ENCODE data around the gene TMCO5A. TPM values are rescaled to one million over a fixed set of nuclear protein-coding genes. Genes with fewer than 3 reads are reported as not detected.

Gene TMCO5A
- total and polyA plus RNA-seq, 9 of the 15 experiments (the other 6 are each of a cell fraction or from before 2014, with no cell fraction given) = not detected

DNA sequence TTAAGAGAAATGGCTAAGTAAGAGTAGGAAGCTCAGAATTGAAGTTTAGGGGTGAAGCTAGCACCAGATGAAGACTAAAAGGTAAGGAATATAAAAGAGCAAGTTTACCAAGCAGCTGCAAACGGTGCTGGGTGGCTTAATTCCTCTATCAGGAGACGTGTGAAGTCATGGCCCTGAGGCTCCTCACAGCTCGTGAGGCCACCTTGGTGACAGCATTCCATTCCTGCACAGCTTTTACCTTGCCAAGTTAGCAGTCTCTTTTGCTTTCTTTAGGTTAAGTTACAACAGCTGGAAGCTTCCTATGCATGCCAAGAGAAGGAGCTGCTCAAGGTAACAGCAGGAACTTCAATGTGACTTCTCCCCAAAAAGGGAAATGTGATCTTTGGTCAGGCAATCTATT is 6.4 kb downstream of the TMCO5A start (continued):
- TF ChIP-seq, protein P1, sequence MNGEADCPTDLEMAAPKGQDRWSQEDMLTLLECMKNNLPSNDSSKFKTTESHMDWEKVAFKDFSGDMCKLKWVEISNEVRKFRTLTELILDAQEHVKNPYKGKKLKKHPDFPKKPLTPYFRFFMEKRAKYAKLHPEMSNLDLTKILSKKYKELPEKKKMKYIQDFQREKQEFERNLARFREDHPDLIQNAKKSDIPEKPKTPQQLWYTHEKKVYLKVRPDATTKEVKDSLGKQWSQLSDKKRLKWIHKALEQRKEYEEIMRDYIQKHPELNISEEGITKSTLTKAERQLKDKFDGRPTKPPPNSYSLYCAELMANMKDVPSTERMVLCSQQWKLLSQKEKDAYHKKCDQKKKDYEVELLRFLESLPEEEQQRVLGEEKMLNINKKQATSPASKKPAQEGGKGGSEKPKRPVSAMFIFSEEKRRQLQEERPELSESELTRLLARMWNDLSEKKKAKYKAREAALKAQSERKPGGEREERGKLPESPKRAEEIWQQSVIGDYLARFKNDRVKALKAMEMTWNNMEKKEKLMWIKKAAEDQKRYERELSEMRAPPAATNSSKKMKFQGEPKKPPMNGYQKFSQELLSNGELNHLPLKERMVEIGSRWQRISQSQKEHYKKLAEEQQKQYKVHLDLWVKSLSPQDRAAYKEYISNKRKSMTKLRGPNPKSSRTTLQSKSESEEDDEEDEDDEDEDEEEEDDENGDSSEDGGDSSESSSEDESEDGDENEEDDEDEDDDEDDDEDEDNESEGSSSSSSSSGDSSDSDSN (IDR thresholded peaks at IDR 0.05; ENCODE audit: borderline replicate concordance in 1 of 2, low read depth in 2 of 2, low read length in 2 of 2) = no peak

DNA sequence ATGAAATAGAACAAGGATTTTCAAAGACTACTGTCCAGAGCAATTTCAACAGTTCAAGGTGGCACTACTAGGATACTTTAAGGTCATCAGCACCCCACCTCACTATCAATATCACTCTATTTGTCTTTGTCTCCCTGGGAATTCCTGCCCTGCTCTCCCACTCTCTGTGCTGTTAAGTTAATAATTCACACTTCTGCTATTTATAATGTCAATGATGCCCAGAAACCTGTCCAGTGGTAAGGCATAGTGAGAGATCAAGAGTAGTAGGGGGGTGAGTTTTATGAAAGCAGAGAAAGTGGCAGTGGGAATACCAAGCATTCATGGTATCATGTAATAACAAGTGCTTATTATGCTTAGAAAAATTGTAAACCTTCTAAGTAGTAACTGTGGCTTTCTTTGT is 7.3 kb downstream of the TMCO5A start:
- FAIRE-seq (no peak), ATAC-seq (no peak), DNase-seq (ENCODE audit: extremely low read depth in 1 of 4, low spot score in 3 of 4) (no peak)
- no peak overlapping the region for H3K4me2 ChIP-seq (ENCODE audit: insufficient read depth, low read length)
- no peaks in the 10 kb centered on the region for H3K9me1 ChIP-seq (ENCODE audit: control insufficient read depth, insufficient read depth, low read length)
- ChIA-PET CTCF (ENCODE audit: low intra/inter-chr PET ratio) (no interaction called here), POLR2A (no interaction called here)
- no TSS peak for BruUV-seq (replicated peaks)
- intact Hi-C loops (cut with micrococcal nuclease) (no loop called here), in situ Hi-C loops (cut with MboI) (no loop called here)
- H3K27ac ChIP-seq (ENCODE audit: extremely low read depth, low read depth, low read length) = no peak overlapping the region
- H2AFZ ChIP-seq (ENCODE audit: low read depth, low read length) = no peak overlapping the region
- no peak overlapping the region for H3K9ac ChIP-seq (ENCODE audit: insufficient read depth in 1 of 2, low read depth in 2 of 2, low read length in 2 of 2)
- H3K27me3 ChIP-seq (ENCODE audit: control insufficient read depth in 2 of 2, insufficient read depth in 2 of 2, low read length in 2 of 2) = no peaks in the 10 kb centered on the region
- H3K4me1 ChIP-seq (replicated peaks in 1 of 2; ENCODE audit: control insufficient read depth in 2 of 2, insufficient read depth in 2 of 2, low read length in 2 of 2) = no peaks in the 10 kb centered on the region
- no peaks in the 10 kb centered on the region for H3K36me3 ChIP-seq (ENCODE audit: control insufficient read depth, insufficient read depth, low read length)
- no peaks in the 10 kb centered on the region for H3K79me2 ChIP-seq (ENCODE audit: control insufficient read depth, insufficient read depth, low read length)
- no peak overlapping the region for H3K4me3 ChIP-seq
- H3K9me3 ChIP-seq (replicated peaks; ENCODE audit: control insufficient read depth, insufficient read depth, low read depth, low read length) = no peaks in the 10 kb centered on the region
- no peaks in the 10 kb centered on the region for H4K20me1 ChIP-seq (replicated peaks; ENCODE audit: control insufficient read depth, insufficient read depth, low read length)
- TF ChIP-seq, protein P2, sequence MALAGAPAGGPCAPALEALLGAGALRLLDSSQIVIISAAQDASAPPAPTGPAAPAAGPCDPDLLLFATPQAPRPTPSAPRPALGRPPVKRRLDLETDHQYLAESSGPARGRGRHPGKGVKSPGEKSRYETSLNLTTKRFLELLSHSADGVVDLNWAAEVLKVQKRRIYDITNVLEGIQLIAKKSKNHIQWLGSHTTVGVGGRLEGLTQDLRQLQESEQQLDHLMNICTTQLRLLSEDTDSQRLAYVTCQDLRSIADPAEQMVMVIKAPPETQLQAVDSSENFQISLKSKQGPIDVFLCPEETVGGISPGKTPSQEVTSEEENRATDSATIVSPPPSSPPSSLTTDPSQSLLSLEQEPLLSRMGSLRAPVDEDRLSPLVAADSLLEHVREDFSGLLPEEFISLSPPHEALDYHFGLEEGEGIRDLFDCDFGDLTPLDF (CRISPR knock-in tag; IDR thresholded peaks at IDR 0.05) = no peak
- TF ChIP-seq MEF2A (IDR thresholded peaks at IDR 0.05; ENCODE audit: control insufficient read depth, low read depth, low read length) (no peak), PTTG1 (tag; IDR thresholded peaks at IDR 0.05; ENCODE audit: low read depth) (no peak), SNRNP70 (optimal IDR thresholded peaks at IDR 0.05; ENCODE audit: low read depth, low read length) (no peak), ARID2 (IDR thresholded peaks at IDR 0.05) (no peak), MAZ (CRISPR knock-in tag; conservative IDR thresholded peaks at IDR 0.05 in 1 of 2, IDR thresholded peaks at IDR 0.05 in 1 of 2) (no peak), SMAD2 (IDR thresholded peaks at IDR 0.05; ENCODE audit: low read depth, low read length) (no peak), ZKSCAN1 (IDR thresholded peaks at IDR 0.05; ENCODE audit: low read depth, low read length) (no peak), ATF1 (CRISPR knock-in tag; IDR thresholded peaks at IDR 0.05) (no peak), ATF1 (tag; IDR thresholded peaks at IDR 0.05) (no peak)
- TF ChIP-seq, protein P3, sequence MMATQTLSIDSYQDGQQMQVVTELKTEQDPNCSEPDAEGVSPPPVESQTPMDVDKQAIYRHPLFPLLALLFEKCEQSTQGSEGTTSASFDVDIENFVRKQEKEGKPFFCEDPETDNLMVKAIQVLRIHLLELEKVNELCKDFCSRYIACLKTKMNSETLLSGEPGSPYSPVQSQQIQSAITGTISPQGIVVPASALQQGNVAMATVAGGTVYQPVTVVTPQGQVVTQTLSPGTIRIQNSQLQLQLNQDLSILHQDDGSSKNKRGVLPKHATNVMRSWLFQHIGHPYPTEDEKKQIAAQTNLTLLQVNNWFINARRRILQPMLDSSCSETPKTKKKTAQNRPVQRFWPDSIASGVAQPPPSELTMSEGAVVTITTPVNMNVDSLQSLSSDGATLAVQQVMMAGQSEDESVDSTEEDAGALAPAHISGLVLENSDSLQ (IDR thresholded peaks at IDR 0.05) = no peak
- TF ChIP-seq, protein P4, sequence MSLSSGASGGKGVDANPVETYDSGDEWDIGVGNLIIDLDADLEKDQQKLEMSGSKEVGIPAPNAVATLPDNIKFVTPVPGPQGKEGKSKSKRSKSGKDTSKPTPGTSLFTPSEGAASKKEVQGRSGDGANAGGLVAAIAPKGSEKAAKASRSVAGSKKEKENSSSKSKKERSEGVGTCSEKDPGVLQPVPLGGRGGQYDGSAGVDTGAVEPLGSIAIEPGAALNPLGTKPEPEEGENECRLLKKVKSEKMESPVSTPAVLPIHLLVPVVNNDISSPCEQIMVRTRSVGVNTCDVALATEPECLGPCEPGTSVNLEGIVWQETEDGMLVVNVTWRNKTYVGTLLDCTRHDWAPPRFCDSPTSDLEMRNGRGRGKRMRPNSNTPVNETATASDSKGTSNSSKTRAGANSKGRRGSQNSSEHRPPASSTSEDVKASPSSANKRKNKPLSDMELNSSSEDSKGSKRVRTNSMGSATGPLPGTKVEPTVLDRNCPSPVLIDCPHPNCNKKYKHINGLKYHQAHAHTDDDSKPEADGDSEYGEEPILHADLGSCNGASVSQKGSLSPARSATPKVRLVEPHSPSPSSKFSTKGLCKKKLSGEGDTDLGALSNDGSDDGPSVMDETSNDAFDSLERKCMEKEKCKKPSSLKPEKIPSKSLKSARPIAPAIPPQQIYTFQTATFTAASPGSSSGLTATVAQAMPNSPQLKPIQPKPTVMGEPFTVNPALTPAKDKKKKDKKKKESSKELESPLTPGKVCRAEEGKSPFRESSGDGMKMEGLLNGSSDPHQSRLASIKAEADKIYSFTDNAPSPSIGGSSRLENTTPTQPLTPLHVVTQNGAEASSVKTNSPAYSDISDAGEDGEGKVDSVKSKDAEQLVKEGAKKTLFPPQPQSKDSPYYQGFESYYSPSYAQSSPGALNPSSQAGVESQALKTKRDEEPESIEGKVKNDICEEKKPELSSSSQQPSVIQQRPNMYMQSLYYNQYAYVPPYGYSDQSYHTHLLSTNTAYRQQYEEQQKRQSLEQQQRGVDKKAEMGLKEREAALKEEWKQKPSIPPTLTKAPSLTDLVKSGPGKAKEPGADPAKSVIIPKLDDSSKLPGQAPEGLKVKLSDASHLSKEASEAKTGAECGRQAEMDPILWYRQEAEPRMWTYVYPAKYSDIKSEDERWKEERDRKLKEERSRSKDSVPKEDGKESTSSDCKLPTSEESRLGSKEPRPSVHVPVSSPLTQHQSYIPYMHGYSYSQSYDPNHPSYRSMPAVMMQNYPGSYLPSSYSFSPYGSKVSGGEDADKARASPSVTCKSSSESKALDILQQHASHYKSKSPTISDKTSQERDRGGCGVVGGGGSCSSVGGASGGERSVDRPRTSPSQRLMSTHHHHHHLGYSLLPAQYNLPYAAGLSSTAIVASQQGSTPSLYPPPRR (CRISPR knock-in tag; IDR thresholded peaks at IDR 0.05; ENCODE audit: borderline replicate concordance) = no peak
